ENCODE data around the gene AARS1.

DNA sequence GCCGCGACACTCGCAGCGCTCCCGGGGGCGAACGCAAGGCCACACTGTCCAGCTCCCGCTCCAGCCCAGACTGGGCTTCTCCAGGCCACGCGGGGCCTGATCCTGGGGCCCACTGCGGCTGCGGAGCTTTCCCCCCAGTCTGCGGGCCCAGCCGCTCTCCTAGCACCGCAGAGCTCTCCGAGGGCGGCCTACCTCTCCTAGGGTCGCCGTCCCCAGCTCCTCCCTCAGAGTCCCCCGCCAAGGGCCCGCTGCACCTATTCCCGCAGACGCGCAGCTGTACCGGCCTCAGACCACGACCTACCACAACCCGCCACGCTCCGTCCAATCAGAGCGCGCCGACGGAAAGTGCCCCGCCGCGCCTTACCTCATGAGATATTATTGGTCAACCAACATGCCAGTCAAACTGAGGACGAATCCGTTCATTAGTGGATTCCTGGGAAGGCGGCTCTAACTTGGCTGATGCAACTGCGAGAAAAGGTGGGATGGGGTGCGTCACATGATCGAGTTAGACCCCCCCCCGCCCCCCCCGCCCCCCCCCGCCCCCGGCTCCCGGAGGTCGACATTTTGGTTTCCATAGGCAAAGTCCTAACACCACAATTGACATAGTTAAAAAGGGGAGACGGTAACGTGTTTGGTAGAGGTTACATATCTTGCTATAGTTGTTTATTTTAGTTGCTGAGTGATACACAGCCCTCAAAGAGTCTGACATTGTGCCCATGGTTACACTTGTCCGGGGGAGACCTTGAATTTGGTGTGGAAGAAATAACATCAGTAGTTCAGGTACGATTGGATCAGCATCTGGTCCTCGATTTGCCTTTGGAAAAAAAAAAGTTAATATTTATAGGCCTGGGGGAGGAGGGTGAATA, at the start of gene AARS1:
- TF ChIP-seq EGR1 (IDR thresholded peaks at IDR 0.05; ENCODE audit: low read depth in 2 of 2), result no peak
- TF ChIP-seq, protein P1, sequence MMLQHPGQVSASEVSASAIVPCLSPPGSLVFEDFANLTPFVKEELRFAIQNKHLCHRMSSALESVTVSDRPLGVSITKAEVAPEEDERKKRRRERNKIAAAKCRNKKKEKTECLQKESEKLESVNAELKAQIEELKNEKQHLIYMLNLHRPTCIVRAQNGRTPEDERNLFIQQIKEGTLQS (IDR thresholded peaks at IDR 0.05), result peak; percentile 64
